HepG2 (cell line): Measurements from ENCODE around the gene CDH13.

Experiments used
- ATF1 ChIP-seq: IDR thresholded peaks from 2 replicates; pipeline ENCODE4 v1.6.1; 2016; ENCODE audit warnings: mild to moderate bottlenecking, control low read depth
- ATF2 ChIP-seq: sonication (generic); formaldehyde crosslinking; IDR thresholded peaks from 2 replicates; pipeline ENCODE4 v1.4.0; 2020; ENCODE audit warnings: missing genetic modification reagents
- CEBPB ChIP-seq: IDR thresholded peaks from 2 replicates; pipeline ENCODE4 v1.6.1; 2011; ENCODE audit warnings: low read depth, low read length, improper control_type of control experiment, borderline replicate concordance
- HINFP ChIP-seq: sonication (generic); formaldehyde crosslinking; IDR thresholded peaks from 2 replicates; pipeline ENCODE4 v1.4.0; 2020; ENCODE audit warnings: low read depth, mild to moderate bottlenecking, missing genetic modification reagents
- KAT7 ChIP-seq: IDR thresholded peaks from 2 replicates; pipeline ENCODE4 v1.6.1; 2018; ENCODE audit warnings: borderline replicate concordance, missing compliant biosample characterization
- NBN ChIP-seq: fragments of 450-650 bp; conservative IDR thresholded peaks from 2 replicates; pipeline ENCODE4 v1.6.1; 2017
- POLR2A ChIP-seq, 2 experiments: IDR thresholded peaks; 2 replicates each; pipeline ENCODE4 v1.6.1; 2011; ENCODE audit warnings: low read depth in 2 of 2, low read length in 2 of 2, mild to moderate bottlenecking in 1 of 2, moderate library complexity in 1 of 2; ENCODE audit not compliant: insufficient read depth in 1 of 2
- POLR2AphosphoS5 ChIP-seq: IDR thresholded peaks from 2 replicates; pipeline ENCODE4 v1.6.1; 2012; ENCODE audit warnings: low read depth, low read length
- SMAD3 ChIP-seq: sonication (generic); formaldehyde crosslinking; IDR thresholded peaks from 2 replicates; pipeline ENCODE4 v1.4.0; 2020; ENCODE audit warnings: missing genetic modification reagents
- SP1 ChIP-seq, 2 experiments: fragments of 450-650 bp in 1 of 2; sonication (generic) in 1 of 2; formaldehyde crosslinking in 1 of 2; IDR thresholded peaks; 2 replicates each; pipeline versions ENCODE4 v1.4.0 to v1.6.1; 2016 to 2020; ENCODE audit warnings: missing genetic modification reagents in 1 of 2
- ZBTB33 ChIP-seq: sonication (generic); formaldehyde crosslinking; IDR thresholded peaks from 2 replicates; pipeline ENCODE4 v1.4.0; 2020; ENCODE audit warnings: missing genetic modification reagents
- TF ChIP-seq, protein P1 (sequence below): sonication (generic); formaldehyde crosslinking; IDR thresholded peaks from 2 replicates; pipeline ENCODE4 v1.9.0; 2022; ENCODE audit warnings: missing genetic modification reagents, mild to moderate bottlenecking, borderline replicate concordance

- TF ChIP-seq KAT7 (CRISPR knock-in tag) (no peak), ZBTB33 (CRISPR knock-in tag) (no peak), POLR2A (IDR thresholded peaks at IDR 0.05; ENCODE audit: insufficient read depth in 1 of 2, low read depth in 2 of 2, low read length in 2 of 2) (no peak), NBN (no peak), SP1 (IDR thresholded peaks at IDR 0.05) (no peak), SP1 (CRISPR knock-in tag; IDR thresholded peaks at IDR 0.05) (no peak), ATF1 (CRISPR knock-in tag) (no peak), ATF2 (CRISPR knock-in tag) (no peak), SMAD3 (CRISPR knock-in tag) (no peak), POLR2AphosphoS5 (no peak), HINFP (CRISPR knock-in tag) (no peak), CEBPB (no peak)
- TF ChIP-seq, protein P1, sequence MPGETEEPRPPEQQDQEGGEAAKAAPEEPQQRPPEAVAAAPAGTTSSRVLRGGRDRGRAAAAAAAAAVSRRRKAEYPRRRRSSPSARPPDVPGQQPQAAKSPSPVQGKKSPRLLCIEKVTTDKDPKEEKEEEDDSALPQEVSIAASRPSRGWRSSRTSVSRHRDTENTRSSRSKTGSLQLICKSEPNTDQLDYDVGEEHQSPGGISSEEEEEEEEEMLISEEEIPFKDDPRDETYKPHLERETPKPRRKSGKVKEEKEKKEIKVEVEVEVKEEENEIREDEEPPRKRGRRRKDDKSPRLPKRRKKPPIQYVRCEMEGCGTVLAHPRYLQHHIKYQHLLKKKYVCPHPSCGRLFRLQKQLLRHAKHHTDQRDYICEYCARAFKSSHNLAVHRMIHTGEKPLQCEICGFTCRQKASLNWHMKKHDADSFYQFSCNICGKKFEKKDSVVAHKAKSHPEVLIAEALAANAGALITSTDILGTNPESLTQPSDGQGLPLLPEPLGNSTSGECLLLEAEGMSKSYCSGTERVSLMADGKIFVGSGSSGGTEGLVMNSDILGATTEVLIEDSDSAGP (CRISPR knock-in tag) = no peak
These were observed 1054.2 kb downstream of the CDH13 start for GRCh38 chr16:83680980-83681379.
